A549 (cell line): ENCODE data around the gene ZFP69. TPM values are rescaled to one million over a fixed set of nuclear protein-coding genes. Genes with fewer than 3 reads are reported as not detected.
"Not testable (repeated sequence)": the region's sequence is repeated elsewhere in the genome, so short reads cannot be mapped to it uniquely, and the experiment has no call there.

Experiments used
- ATAC-seq, 2 experiments: fragments of 200-7000 bp in 1 of 2; fragments of >200 bp in 1 of 2; cut with Nextera tagmentation in 1 of 2; cut with Tn5 transposase in 1 of 2; 3 replicates each; pipeline versions ENCODE4 v1.8.0 to v1.9.1; 2018 to 2020; ENCODE audit warnings: mild to moderate bottlenecking in 1 of 2, moderate library complexity in 1 of 2
- CTCF ChIA-PET: fragments of 300-600 bp; sonication (Branson Sonifier 250); formaldehyde crosslinking; extraction: SDS; loops from one replicate; lab custom pipeline; 2021; ENCODE audit warnings: antibody characterized with exemption, inconsistent platforms; lab: Yijun Ruan, JAX
- POLR2A ChIA-PET: fragments of 350-600 bp; formaldehyde crosslinking; extraction: SDS; loops from one replicate; lab custom pipeline; 2021; ENCODE audit warnings: antibody characterized with exemption, inconsistent platforms; lab: Yijun Ruan, JAX
- DNase-seq, 2 experiments: peaks; one replicate each; pipeline versions ENCODE4 v3.0.0 to v3.0.0-alpha.2; 2011 to 2016; ENCODE audit warnings: low read depth in 1 of 2, low spot score in 1 of 2
- FAIRE-seq: peaks from 2 replicates; lab custom pipeline; 2011; peaks lifted over from hg19 to GRCh38; lab: Jason Lieb, UNC
- H3K27ac ChIP-seq, 2 experiments: fragments of >200 bp; sonication (Bioruptor Twin); formaldehyde crosslinking; 3 replicates each; pipeline ENCODE4 v1.5.1; 2016 to 2017
- H3K4me1 ChIP-seq: fragments of >200 bp; sonication (Bioruptor Twin); formaldehyde crosslinking; 3 replicates; pipeline ENCODE4 v1.6.1; 2016
- H3K4me2 ChIP-seq: fragments of >200 bp; sonication (Bioruptor Twin); formaldehyde crosslinking; 3 replicates; pipeline ENCODE4 v1.6.1; 2016
- H3K4me3 ChIP-seq: fragments of >200 bp; sonication (Bioruptor Twin); formaldehyde crosslinking; 3 replicates; pipeline ENCODE4 v1.5.1; 2016
- H3K9me3 ChIP-seq: fragments of >200 bp; sonication (Bioruptor Twin); formaldehyde crosslinking; 3 replicates; pipeline ENCODE4 v1.6.1; 2016
- ATOH8 ChIP-seq: fragments of 250-450 bp; sonication (Bioruptor Pico); IDR thresholded peaks from 2 replicates; pipeline ENCODE4 v1.5.0; 2020; ENCODE audit warnings: low read depth, mild to moderate bottlenecking, moderate library complexity
- CEBPB ChIP-seq, 2 experiments: fragments of >200 bp in 1 of 2; sonication (Bioruptor Twin) in 1 of 2; formaldehyde crosslinking in 1 of 2; IDR thresholded peaks; 2 replicates each; pipeline ENCODE4 v1.6.1; 2012 to 2016
- CHD2 ChIP-seq: fragments of 150-350 bp; IDR thresholded peaks from 2 replicates; pipeline ENCODE4 v1.6.1; 2014; ENCODE audit warnings: low read length; ENCODE audit not compliant: partially characterized antibody
- CHD4 ChIP-seq: fragments of 200-600 bp; sonication (generic); IDR thresholded peaks from 2 replicates; pipeline ENCODE4 v1.6.1; 2016; ENCODE audit warnings: antibody characterized with exemption, mild to moderate bottlenecking, borderline replicate concordance
- EHMT2 ChIP-seq: fragments of 200-600 bp; sonication (generic); IDR thresholded peaks from 2 replicates; pipeline ENCODE4 v1.6.1; 2016; ENCODE audit warnings: antibody characterized with exemption, low read depth, mild to moderate bottlenecking, moderate library complexity
- ELK1 ChIP-seq: fragments of 150-350 bp; IDR thresholded peaks from 2 replicates; pipeline ENCODE4 v1.6.1; 2014; ENCODE audit warnings: low read depth, mild to moderate bottlenecking, low read length
- EP300 ChIP-seq, 2 experiments: fragments of >200 bp; sonication (Bioruptor Twin); formaldehyde crosslinking; IDR thresholded peaks; 2 replicates in 1 of 2; 3 replicates in 1 of 2; pipeline ENCODE4 v1.6.1; 2016 to 2017
- ESRRA ChIP-seq: fragments of 150-350 bp; IDR thresholded peaks from 2 replicates; pipeline ENCODE4 v1.6.1; 2014; ENCODE audit warnings: mild to moderate bottlenecking, low read length, borderline replicate concordance
- GATA3 ChIP-seq: IDR thresholded peaks from 2 replicates; pipeline ENCODE4 v1.6.1; 2012; ENCODE audit warnings: borderline replicate concordance
- HOXB13 ChIP-seq: fragments of 250-450 bp; sonication (Bioruptor Pico); IDR thresholded peaks from 2 replicates; pipeline ENCODE4 v1.5.0; 2020; ENCODE audit warnings: low read depth, mild to moderate bottlenecking, moderate library complexity
- JUNB ChIP-seq: fragments of >200 bp; sonication (Bioruptor Twin); formaldehyde crosslinking; IDR thresholded peaks from 2 replicates; pipeline ENCODE4 v1.6.1; 2016
- KDM1A ChIP-seq: fragments of 200-600 bp; sonication (generic); IDR thresholded peaks from 2 replicates; pipeline ENCODE4 v1.6.1; 2016; ENCODE audit warnings: low read depth, mild to moderate bottlenecking
- MAFK ChIP-seq: fragments of 450-650 bp; IDR thresholded peaks from 2 replicates; pipeline ENCODE4 v1.6.1; 2014; ENCODE audit not compliant: partially characterized antibody
- MYC ChIP-seq: IDR thresholded peaks from 2 replicates; pipeline ENCODE4 v1.6.1; 2012; ENCODE audit warnings: mild to moderate bottlenecking, inconsistent platforms, low read length, improper control_type of control experiment, borderline replicate concordance
- NR3C1 ChIP-seq: fragments of >200 bp; sonication (Bioruptor Twin); formaldehyde crosslinking; IDR thresholded peaks from 3 replicates; pipeline ENCODE4 v1.6.1; 2017
- POLR2AphosphoS2 ChIP-seq: conservative IDR thresholded peaks from 2 replicates; pipeline ENCODE4 v1.6.1; 2012; ENCODE audit warnings: low read length, improper control_type of control experiment, inconsistent platforms
- RARB ChIP-seq: fragments of 250-450 bp; sonication (Bioruptor Pico); IDR thresholded peaks from 2 replicates; pipeline ENCODE4 v1.8.0; 2021; ENCODE audit warnings: mild to moderate bottlenecking, moderate library complexity
- SREBF2 ChIP-seq: fragments of 450-650 bp; IDR thresholded peaks from 2 replicates; pipeline ENCODE4 v1.6.1; 2014; ENCODE audit warnings: mild to moderate bottlenecking, moderate library complexity
- TFCP2L1 ChIP-seq: fragments of 250-450 bp; sonication (Bioruptor Pico); IDR thresholded peaks from 2 replicates; pipeline ENCODE4 v1.5.0; 2021; ENCODE audit warnings: mild to moderate bottlenecking
- ZC3H11A ChIP-seq: fragments of 450-650 bp; IDR thresholded peaks from 2 replicates; pipeline ENCODE4 v1.6.1; 2014; ENCODE audit warnings: antibody characterized with exemption, mild to moderate bottlenecking
- ZFP36 ChIP-seq: fragments of 450-650 bp; IDR thresholded peaks from 2 replicates; pipeline ENCODE4 v1.6.1; 2014; ENCODE audit warnings: borderline replicate concordance; ENCODE audit not compliant: partially characterized antibody
- ZSCAN20 ChIP-seq: fragments of 250-450 bp; sonication (Bioruptor Pico); IDR thresholded peaks from 2 replicates; pipeline ENCODE4 v1.8.0; 2022; ENCODE audit warnings: mild to moderate bottlenecking, moderate library complexity
- WGBS: methylation state at CpG from one replicate; pipeline ENCODE4 v1.1.6; 2017; ENCODE audit errors: missing lambda C conversion rate; 5-methylcytosine and 5-hydroxymethylcytosine counted together
- polyA plus RNA-seq, 4 experiments: library from polyadenylated mRNA; depleted of rRNA in 3 of 4; stranded (reverse); fragments of >200 nt; fragmentation: RNase III in 1 of 4; extraction: RNeasy Plus Mini Kit Qiagen cat#74134 plus additional on column Dnase treatment in 1 of 4; gene quantifications; 2 replicates in 3 of 4; 3 replicates in 1 of 4; pipeline ENCODE4 v1.2.3, GENCODE V29; 2011 to 2017
- TF ChIP-seq, protein P1 (sequence below): IDR thresholded peaks from 2 replicates; pipeline ENCODE4 v1.6.1; 2012; ENCODE audit warnings: low read depth, borderline replicate concordance

ZFP69 gene
- polyA plus RNA-seq, 2 of the 4 experiments (the other 2 are of a cell fraction) = not detected

DNA sequence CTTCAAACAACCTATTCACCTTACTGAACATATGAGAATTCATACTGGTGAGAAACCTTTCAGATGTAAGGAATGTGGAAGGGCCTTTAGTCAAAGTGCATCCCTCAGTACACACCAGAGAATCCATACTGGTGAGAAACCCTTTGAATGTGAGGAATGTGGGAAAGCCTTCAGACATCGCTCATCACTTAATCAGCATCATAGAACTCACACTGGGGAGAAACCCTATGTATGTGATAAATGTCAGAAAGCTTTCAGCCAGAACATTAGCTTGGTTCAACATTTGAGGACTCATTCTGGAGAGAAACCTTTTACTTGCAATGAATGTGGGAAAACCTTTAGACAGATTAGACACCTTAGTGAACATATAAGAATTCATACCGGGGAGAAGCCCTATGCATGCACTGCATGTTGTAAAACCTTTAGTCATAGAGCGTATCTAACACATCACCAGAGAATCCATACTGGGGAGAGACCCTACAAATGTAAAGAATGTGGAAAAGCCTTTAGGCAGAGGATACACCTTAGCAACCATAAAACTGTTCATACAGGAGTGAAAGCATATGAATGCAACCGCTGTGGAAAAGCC, 18.3 kb downstream of the ZFP69 start:
- H3K4me2 ChIP-seq = no peak overlapping the region

DNA sequence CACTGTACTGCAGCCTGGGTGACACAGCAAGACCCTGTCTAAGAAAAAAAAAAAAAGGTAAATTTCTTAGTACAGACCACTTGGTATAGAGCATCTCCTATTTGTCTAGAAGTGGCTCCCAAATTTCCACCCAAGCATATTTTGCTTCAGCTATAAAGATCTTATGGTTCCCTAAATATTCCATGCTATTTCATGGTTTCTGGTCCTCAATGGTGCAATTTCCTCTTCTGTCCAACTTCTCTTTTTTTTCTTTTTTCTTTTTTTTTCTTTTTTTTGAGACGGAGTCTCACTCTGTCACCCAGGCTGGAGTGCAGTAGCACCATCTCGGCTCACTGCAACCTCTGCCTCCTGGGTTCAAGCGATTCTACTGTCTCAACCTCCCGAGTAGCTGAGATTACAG, 25.6 kb downstream of the ZFP69 start:
- DNase-seq, H3K27ac ChIP-seq, H3K4me2 ChIP-seq, CTCF ChIA-PET, FAIRE-seq, ATAC-seq, POLR2A ChIA-PET, H3K4me1 ChIP-seq, H3K4me3 ChIP-seq: not testable (repeated sequence)
- WGBS = 67% methylated on average over 4 of the region's 4 CpGs
- H3K9me3 ChIP-seq = peaks cover 51% of the 10 kb centered on the region

More for the DNA sequence above, 18.3 kb downstream of the ZFP69 start:
- Histone ChIP-seq H3K4me3 (no peak overlapping the region), H3K4me1 (no peaks in the 10 kb centered on the region), H3K27ac (no peak overlapping the region), H3K9me3 (peaks cover 51% of the 10 kb centered on the region)
- FAIRE-seq (no peak), DNase-seq (peak in 1 of 2 experiments; percentile 5), ATAC-seq (no peak)
- 69% methylated on average over 4 of the region's 4 CpGs for whole genome bisulfite sequencing
- POLR2A ChIA-PET = no interaction called here
- TF ChIP-seq ESRRA = no peak
- no peak for TF ChIP-seq CHD4
- no peak for TF ChIP-seq CEBPB (IDR thresholded peaks at IDR 0.05)
- no peak for TF ChIP-seq POLR2AphosphoS2
- no peak for TF ChIP-seq ZFP36
- no peak for TF ChIP-seq GATA3
- no peak for TF ChIP-seq HOXB13 (CRISPR knock-in tag)
- no peak for TF ChIP-seq ZSCAN20 (CRISPR knock-in tag)
- no peak for TF ChIP-seq MAFK
- TF ChIP-seq KDM1A = no peak
- no peak for TF ChIP-seq NR3C1
- TF ChIP-seq ELK1 = no peak
- no peak for TF ChIP-seq EP300 (IDR thresholded peaks at IDR 0.05)
- no peak for TF ChIP-seq SREBF2
- TF ChIP-seq ZC3H11A = no peak
- no peak for TF ChIP-seq TFCP2L1 (CRISPR knock-in tag)
- no peak for TF ChIP-seq CHD2
- CTCF ChIA-PET = no interaction called here

GRCh38 chr1:40507973-40508372, 30.9 kb downstream of the ZFP69 start:
- DNase-seq = no peak
- Histone ChIP-seq H3K4me1 (no peaks in the 10 kb centered on the region), H3K27ac (peak overlapping the region; percentile 71 to 91), H3K9me3 (peaks cover 57% of the 10 kb centered on the region), H3K4me3 (peak overlapping the region; percentile 76), H3K4me2 (peak overlapping the region; percentile 77)
- no peak for FAIRE-seq
- ChIA-PET CTCF (no interaction called here), POLR2A (no interaction called here)
- no peak for ATAC-seq
- TF ChIP-seq EHMT2 (no peak), KDM1A (no peak), JUNB (no peak), MYC (no peak), RARB (CRISPR knock-in tag) (no peak), CHD2 (no peak), ATOH8 (no peak), ESRRA (no peak)
- TF ChIP-seq, protein P1, sequence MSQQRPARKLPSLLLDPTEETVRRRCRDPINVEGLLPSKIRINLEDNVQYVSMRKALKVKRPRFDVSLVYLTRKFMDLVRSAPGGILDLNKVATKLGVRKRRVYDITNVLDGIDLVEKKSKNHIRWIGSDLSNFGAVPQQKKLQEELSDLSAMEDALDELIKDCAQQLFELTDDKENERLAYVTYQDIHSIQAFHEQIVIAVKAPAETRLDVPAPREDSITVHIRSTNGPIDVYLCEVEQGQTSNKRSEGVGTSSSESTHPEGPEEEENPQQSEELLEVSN = no peak
- 76% methylated on average over 6 of the region's 6 CpGs for WGBS
